NCI-H526 (cell line): ENCODE data around the gene ARID3C.

ENCODE experiments used
- DNase-seq, 2 experiments: peaks; one replicate each; lab custom pipeline; 2025; lab: John Stamatoyannopoulos, UW

Gene ARID3C

DNA sequence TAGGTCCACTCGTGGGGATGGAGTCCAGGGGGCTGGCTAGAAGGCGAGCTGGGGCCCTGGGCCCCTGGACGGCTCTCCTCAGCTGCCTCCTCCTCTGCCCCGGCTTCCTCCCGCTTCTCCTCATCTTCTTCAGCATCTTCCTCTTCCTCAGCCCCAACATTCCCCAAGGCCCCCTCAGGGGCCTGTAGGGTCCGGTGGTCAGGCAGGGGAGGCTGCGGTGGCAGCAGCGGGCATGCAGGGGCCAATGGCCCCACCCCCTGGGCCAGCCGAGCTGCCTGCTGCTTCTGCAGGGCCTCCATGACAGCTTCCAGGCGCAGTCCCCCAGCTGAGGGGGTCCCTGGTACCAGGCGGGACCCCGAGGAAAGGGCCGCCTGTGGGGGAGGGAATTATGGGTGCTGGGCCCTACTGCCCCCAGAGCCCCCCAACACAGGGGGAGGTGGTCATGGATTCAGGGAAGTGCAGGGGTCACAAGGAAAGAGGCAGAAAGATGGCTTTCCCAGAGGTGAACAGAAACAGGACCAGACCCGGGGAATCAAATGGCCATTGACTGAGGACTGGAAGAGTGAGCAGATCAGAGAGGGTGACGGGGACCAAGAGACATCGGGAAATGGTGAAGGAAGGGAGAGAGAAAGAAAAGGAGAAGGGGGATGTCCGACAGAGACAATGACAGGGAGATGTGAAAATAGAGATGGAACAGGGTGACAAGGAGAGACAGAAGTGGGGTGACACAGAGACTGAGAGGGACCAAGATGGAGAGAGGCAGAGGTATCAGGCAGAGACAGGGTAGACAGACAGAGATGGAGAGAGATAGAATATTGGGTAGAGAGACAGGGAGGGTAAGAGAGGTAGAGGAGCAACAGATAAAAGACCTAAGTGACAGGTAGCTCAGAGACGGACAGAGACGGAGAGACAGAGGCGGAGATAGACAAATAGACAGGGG is 880 bp downstream of the ARID3C start:
- no peak for DNase-seq

DNA sequence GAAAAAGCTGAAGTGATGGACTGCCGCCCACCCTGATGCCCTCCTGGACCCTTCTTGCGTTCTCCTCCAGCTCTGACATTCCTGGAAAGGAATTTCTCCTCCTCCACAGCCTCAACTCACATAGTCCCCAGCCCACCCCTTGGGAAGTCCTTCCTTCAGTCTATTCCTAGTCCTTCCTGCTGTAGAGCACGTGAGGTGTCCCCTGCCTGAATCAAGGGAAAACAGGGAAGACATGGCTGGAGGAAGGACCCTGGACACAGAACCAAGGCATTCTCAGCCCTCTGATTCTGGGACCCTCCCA is 3.7 kb downstream of the ARID3C start:
- no peak for DNase-seq

- DNase-seq = no peak
These were observed 4.2 kb downstream of the ARID3C start for GRCh38 chr9:34624475-34625185.

DNA sequence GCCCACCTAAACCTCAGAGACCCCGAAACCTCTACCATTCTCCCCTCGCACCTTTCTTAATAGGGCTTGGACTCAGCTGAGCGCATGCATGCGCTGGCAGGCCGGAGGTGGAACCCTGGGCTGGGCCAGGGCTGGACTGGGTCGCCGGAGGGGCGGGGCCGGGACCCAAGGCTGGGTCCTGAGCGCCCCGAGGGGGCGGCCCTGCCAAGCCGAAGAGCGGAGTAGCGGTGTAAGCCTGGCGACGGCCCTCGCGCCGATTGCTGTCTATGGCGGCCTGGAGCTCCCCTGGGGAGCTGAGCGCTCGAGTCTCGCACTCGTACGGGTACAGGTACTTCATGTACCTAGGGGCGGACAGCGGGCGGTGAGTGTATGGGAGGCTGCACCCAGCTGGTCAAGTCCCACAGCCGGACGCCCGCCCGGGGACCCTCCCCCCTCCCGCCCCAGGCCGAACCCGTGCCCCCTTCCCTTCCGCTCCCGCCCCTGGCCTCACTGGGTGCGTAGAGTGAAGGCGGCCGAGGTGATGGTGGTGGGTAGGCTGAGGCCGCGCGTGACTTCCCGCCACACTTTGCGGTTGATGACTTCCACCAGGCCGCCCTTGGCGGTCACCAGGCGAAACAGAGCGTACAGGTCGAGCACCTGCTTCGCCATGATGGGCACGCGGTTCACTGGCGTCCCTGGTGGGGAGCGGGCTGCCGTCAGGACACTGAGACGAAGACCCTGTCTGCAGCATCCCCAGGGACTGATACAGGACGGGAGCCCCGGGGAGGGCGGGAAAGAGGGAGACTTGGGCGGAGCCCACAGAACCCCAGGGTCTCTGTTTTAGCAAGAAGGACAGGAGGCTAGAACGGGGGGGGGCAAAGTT is 5.3 kb downstream of the ARID3C start:
- DNase-seq = no peak

GRCh38 chr9:34620061-34620994 is 8.5 kb downstream of the ARID3C start, which contains the start of gene DCTN3:
Gene DCTN3, minus strand, starts transcription at chr9:34620495. Its CDS starts 31 bp downstream, at chr9:34620464.
- peak; percentile 90 to 96 for DNase-seq

- DNase-seq = no peak
These were observed 13.7 kb downstream of the ARID3C start for GRCh38 chr9:34615132-34615531.

DNA sequence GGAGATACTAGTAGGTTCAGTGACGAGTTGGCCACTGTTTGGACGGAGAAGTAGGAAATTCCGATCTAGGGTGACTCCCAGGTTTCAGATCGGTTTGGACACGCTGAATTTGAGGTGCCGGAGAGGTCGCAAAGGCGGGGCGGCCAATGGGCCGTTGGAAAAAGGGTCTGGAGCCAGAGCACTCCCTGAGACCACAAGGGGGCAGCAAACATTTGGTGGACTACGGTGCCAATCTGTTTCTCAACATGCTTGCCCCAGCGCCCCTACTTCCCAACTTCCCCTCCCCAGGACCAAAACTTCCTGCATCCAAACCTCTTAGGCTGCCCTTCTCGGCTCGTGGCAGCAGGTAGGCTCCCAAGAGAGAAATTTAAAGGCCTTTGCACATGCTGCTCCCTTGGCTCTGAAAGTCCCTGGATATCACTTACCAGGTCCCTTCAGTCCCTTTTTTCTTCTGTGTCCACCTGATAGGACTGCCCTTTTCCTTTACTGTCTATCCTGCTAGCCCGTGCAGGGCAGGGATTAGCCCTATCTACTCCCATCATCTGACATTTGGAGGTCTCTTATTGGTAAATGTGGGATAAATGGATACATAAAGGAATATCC is 16.0 kb downstream of the ARID3C start:
- DNase-seq = peak; percentile 43 to 90

DNA sequence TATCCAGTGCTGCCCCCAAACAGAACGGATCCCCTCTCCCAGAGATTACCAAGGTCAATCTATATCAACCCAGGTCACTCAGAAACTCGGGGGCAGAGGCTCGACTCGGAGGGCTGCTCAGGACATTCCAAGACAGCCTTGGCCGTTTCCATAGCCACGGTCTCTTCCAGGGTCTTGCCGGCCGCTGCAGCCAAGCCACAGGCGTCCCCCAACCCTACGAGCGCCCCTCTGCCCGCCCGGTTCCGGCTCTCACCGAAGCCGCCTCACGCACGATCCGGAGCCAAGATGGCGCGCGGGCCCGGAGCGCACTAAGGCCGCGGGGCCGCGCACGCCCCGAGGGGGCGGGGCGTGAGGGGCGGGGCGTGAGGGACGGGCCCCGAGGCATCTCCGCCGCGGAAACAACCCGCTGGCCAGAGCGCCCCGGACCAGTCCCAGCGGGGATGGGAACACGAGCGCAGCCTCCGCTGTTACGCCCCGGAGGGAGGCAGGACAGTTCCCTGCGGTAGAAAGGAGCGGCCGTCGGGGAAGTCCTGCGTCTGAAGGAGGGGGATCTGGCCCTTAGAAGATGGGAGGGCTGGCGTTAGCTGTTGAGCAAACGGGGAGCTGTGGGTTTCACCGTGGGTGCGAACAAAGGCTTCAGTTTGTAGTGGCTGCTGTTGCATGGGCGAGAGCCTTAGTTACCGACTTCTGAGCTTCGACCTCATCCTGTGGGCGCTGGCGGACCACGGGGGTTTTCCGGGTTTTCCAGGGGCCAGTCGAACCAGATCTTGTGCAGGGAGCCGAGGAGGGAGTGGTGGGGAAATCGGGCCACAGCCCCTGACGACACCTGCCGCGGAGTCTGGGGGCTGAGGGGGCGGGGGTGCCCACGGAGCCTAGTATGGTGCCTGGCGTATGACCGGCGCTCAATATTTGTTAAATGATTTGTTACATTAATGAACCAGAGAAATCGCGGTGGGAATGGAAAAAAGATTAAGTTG is 16.8 kb downstream of the ARID3C start, which contains the start of gene RPP25L:
TSS of gene RPP25L (minus strand) at position 287 of the 977 bp plus-strand sequence. CDS start 801 bp downstream, outside the sequence.
- peak in 1 of 2 experiments; percentile 91 for DNase-seq

DNA sequence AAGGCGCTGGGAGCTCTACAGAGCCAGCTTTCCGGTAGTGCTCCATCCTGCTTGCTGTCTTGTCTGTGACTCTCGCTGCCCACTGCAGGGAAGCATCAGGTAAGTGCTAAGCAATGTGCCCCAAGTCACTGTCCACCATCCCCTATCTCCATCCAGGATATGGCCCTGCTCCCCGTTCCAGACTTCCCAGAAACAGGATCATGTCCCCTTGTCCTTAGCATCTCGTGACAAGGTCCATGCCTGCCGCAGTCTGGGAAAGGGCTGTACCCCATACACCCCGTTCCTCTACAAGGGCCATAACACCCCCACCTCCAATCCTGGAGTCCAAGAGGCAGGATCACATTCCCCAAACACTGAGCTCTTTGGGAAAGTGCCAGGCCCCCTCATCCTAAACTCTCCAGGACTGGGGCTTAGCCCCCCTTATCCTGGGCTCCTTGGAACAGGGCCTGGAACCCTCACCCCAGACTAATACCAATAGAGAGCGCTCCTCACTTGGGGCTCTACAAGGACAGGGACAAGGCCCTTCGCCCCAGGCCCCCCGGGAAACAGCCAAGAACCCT is 17.5 kb downstream of the ARID3C start:
- peak in 1 of 2 experiments; percentile 37 for DNase-seq

DNA sequence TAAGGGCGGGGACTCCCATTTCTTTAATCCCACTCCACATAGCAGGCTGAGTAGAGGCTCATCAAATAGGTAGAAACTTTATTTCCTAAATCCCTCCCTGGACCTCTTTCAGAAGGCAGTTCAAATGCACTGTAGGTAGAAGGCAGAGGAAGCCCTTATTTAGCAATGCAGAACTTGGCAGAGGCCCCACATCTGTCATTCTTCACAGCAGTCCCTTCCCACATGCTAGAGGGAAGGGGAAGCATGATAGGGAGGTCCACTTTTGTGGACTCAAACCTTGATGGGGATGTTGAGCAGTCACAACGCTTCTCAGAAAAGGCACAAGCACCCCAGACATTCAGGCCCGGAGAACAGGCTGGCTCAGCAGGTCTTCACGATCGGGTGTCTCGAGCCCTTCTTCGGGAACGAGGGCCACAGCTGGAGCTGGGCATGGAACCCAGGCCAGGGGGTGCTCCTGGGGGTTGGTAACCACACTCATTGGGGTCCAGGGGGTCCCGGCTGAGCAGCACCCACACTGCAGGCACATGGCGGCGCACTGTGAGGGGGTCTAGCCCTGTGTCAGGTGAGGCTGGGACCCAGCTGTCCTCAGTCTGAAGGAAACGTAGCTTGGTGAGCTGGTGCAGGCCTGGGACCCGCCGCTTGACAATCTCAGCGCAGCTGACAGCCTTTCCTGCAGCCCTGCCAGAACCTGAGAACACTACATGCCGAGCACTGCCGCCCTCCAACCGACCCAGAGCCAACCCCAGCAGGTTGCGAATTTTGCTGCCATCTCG is 18.2 kb downstream of the ARID3C start:
- DNase-seq = no peak

- no peak for DNase-seq
These were observed 21.5 kb downstream of the ARID3C start for GRCh38 chr9:34607331-34607730.

GRCh38 chr9:34606905-34607304 is 22.0 kb downstream of the ARID3C start:
- DNase-seq = no peak

- DNase-seq = no peak
These were observed 22.7 kb downstream of the ARID3C start for GRCh38 chr9:34606190-34606589.

DNA sequence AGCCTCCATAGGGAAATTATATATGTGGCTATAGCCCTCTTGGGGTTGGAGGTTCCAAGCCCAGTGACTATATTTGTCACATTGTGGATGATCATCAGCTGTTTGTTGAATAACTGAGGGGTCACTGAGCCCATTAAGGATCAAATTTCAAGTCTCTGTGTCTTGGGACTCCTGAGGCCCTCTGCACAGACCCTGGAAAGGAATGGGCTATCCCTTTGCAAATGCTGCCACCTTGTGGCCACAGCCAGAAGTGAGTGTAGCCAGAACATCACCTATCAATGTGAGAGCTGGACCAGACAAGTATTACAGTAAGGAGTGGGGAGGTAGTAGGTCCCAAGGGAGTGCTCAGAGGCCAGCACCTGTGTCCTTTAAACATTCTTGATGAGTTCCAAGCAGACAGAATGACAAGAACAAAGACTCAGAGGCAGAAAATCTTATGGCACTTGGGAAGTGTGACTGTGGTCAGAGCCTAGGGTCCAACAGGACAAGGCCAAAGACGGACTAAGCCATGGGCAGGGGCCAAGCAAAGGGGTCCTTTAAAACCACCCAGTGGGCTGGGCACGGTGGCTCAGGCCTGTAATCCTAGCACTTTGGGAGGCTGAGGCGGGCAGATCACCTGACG is 25.1 kb downstream of the ARID3C start:
- DNase-seq = peak; percentile 71 to 88

- peak; percentile 85 to 92 for DNase-seq
These were observed 26.8 kb downstream of the ARID3C start for GRCh38 chr9:34601937-34602573.

DNA sequence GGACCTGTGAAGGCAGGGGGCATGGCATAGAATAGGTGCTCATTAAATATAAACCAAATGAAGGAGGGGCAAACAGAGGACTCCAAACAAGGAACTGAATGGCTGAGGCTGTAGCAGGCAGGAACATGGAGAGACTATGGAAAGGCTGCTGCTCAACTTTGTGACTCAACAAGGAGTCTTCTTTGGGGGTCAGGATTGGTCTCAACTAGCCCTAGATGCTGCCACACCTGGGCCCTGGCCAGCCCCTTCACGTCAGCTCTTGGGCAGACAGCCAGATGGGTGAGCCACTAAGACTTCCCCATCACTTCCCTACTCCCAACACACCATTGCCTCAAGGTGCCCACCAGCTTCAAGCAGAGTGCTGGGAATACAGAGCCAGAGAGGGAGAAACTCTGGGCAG is 28.0 kb downstream of the ARID3C start:
- DNase-seq = no peak

- no peak for DNase-seq
These were observed 29.3 kb downstream of the ARID3C start for GRCh38 chr9:34599546-34599945.
